Immature natural killer cell (primary cell): ENCODE results near the gene IL20. TPM values are rescaled to one million over a fixed set of nuclear protein-coding genes. Genes with fewer than 3 reads are reported as not detected.

Source experiments
- DNase-seq, 3 donors: peaks; one replicate each; pipeline ENCODE4 v3.0.0; 2022; ENCODE audit warnings: mixed read lengths in 1 of 3
- H3K27ac Mint-ChIP-seq, 6 donors: one replicate each; pipeline ENCODE4 v1.8.0; 2020; ENCODE audit warnings: mixed read lengths in 6 of 6, mild to moderate bottlenecking in 5 of 6, inconsistent platforms in 4 of 6, moderate library complexity in 3 of 6
- H3K27me3 Mint-ChIP-seq, 3 donors: one replicate each; pipeline ENCODE4 v1.8.0; 2020 to 2021; ENCODE audit warnings: low read depth in 3 of 3, mild to moderate bottlenecking in 3 of 3, mixed read lengths in 3 of 3, moderate library complexity in 3 of 3, inconsistent platforms in 1 of 3
- H3K36me3 Mint-ChIP-seq, 3 donors: one replicate each; pipeline ENCODE4 v1.8.0; 2020; ENCODE audit warnings: mixed read lengths in 3 of 3, inconsistent platforms in 2 of 3, mild to moderate bottlenecking in 2 of 3
- H3K4me1 Mint-ChIP-seq, 2 donors: one replicate each; pipeline ENCODE4 v1.8.0; 2020; ENCODE audit warnings: inconsistent platforms in 2 of 2, mild to moderate bottlenecking in 2 of 2, mixed read lengths in 2 of 2, moderate library complexity in 1 of 2
- H3K4me3 Mint-ChIP-seq, 5 donors: one replicate each; pipeline ENCODE4 v1.8.0; 2020; ENCODE audit warnings: mild to moderate bottlenecking in 5 of 5, mixed read lengths in 5 of 5, inconsistent platforms in 3 of 5, moderate library complexity in 3 of 5
- H3K9me3 Mint-ChIP-seq, 6 donors: one replicate each; pipeline ENCODE4 v1.8.0; 2020; ENCODE audit warnings: mild to moderate bottlenecking in 6 of 6, mixed read lengths in 6 of 6, inconsistent platforms in 4 of 6, moderate library complexity in 3 of 6
- polyA plus RNA-seq, 3 donors: library from polyadenylated mRNA; unstranded; fragments of 300-500 nt; fragmentation: Illumina TruSeq; gene quantifications; one replicate each; pipeline ENCODE4 v1.2.3, GENCODE V29; 2021

The IL20 gene
- polyA plus RNA-seq, 3 donors from 2014 or later, result not detected

- peak overlapping the region in 2 of 5 donors; percentile 76 to 78 for H3K4me3 Mint-ChIP-seq
- peaks cover 0 to 5% (median 3%) of the 10 kb centered on the region in 3 donors for H3K27me3 Mint-ChIP-seq
- H3K36me3 Mint-ChIP-seq, result peaks cover 15 to 45% (median 43%) of the 10 kb centered on the region in 3 donors
- no peaks in the 10 kb centered on the region for H3K9me3 Mint-ChIP-seq
- H3K27ac Mint-ChIP-seq, result peak overlapping the region in 5 of 6 donors; percentile 80 to 93 (median 91)
- no peak for DNase-seq
- peaks cover 74 to 81% of the 10 kb centered on the region in 2 donors for H3K4me1 Mint-ChIP-seq
Measured at GRCh38 chr1:206916000-206916709, 50.7 kb downstream of the IL20 start.

DNA sequence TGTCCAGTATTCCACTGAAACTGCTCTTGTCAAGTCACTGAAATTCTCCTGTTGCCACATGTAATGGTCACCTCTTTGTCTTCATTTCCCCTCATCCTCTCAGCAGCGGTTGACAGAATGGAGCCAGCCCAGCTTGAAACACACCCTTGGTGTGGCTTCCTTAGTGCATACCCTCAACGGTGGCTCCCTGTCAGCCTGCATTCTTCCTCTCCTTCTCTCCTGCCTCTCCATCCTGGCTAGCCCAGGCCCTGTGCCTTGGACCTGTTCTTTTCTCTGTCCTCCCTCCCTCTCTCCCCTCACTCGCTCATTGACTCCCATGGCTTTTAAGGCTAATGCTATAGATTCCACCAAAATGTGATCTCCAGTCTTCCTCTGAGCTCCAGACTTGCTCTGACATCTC lies 52.7 kb downstream of the IL20 start:
- DNase-seq, result no peak
- Mint-ChIP-seq H3K27me3 (peaks cover 0 to 7% (median 3%) of the 10 kb centered on the region in 3 donors), H3K36me3 (peaks cover 12 to 34% (median 27%) of the 10 kb centered on the region in 3 donors), H3K27ac (peak overlapping the region in 5 of 6 donors; percentile 80 to 96 (median 93)), H3K9me3 (no peaks in the 10 kb centered on the region), H3K4me1 (peaks cover 56 to 62% of the 10 kb centered on the region in 2 donors), H3K4me3 (peak overlapping the region in 2 of 5 donors; percentile 76 to 78)

Other genes with a start within 250 kb of the IL20 start
- not detected for gene DYRK3, start 230.1 kb upstream of the IL20 start, polyA plus RNA-seq
- gene MAPKAPK2, start 180.7 kb upstream of the IL20 start, polyA plus RNA-seq, result 1 to 10 TPM; 3.5 to 7.2 (median 4.1) TPM
- gene IL19, start 94.8 kb upstream of the IL20 start, polyA plus RNA-seq, result not detected
- under 1 TPM in 1 of 3 donors, not detected in 2; 0.43 TPM for gene IL10, start 93.1 kb upstream of the IL20 start, polyA plus RNA-seq
- 10 to 100 TPM in 2 of 3 donors, 1 to 10 TPM in 1; 9.3 to 21.5 (median 13.3) TPM for gene IL24, start 31.8 kb downstream of the IL20 start, polyA plus RNA-seq
- gene FCMR, start 56.3 kb downstream of the IL20 start, polyA plus RNA-seq, result 100 to 1,000 TPM; 255 to 454 (median 370) TPM
- under 1 TPM in 2 of 3 donors, not detected in 1; 0.13 to 0.25 TPM for gene PIGR, start 80.8 kb downstream of the IL20 start, polyA plus RNA-seq
- not detected for gene FCAMR, start 104.8 kb downstream of the IL20 start, polyA plus RNA-seq
- under 1 TPM in 1 of 3 donors, not detected in 2; 0.31 TPM for gene C1orf116, start 167.1 kb downstream of the IL20 start, polyA plus RNA-seq
- 1 to 10 TPM in 1 of 3 donors, under 1 TPM in 1, not detected in 1; 0.49 to 1.5 TPM for gene YOD1, start 185.6 kb downstream of the IL20 start, polyA plus RNA-seq
- gene PFKFB2, start 187.7 kb downstream of the IL20 start, polyA plus RNA-seq, result 1 to 10 TPM in 2 of 3 donors, under 1 TPM in 1; 0.94 to 1.8 (median 1.4) TPM
- gene C4BPB, start 223.2 kb downstream of the IL20 start, polyA plus RNA-seq, result under 1 TPM in 1 of 3 donors, not detected in 2; 0.24 TPM
- gene C4BPA, start 238.6 kb downstream of the IL20 start, polyA plus RNA-seq, result not detected